ENCODE results near the gene NPIPA1.
"Not testable (repeated sequence)": the region's sequence is repeated elsewhere in the genome, so short reads cannot be mapped to it uniquely, and the experiment has no call there.

Gene NPIPA1

GRCh38 chr16:14978908-14979307 lies 41.7 kb downstream of the NPIPA1 start:
- not testable (repeated sequence) for FAIRE-seq

- not testable (repeated sequence) for FAIRE-seq
Measured at GRCh38 chr16:14981234-14981633, 44.0 kb downstream of the NPIPA1 start.

GRCh38 chr16:14982521-14982920 lies 45.3 kb downstream of the NPIPA1 start:
- not testable (repeated sequence) for FAIRE-seq

- FAIRE-seq, result not testable (repeated sequence)
Measured at GRCh38 chr16:14988092-14988491, 50.8 kb downstream of the NPIPA1 start.

- FAIRE-seq, result not testable (repeated sequence)
Measured at GRCh38 chr16:14988661-14989191, 51.5 kb downstream of the NPIPA1 start.

- FAIRE-seq, result not testable (repeated sequence)
Measured at GRCh38 chr16:14989291-14990281, 52.3 kb downstream of the NPIPA1 start.

- not testable (repeated sequence) for FAIRE-seq
Measured at GRCh38 chr16:14993277-14994151, 56.3 kb downstream of the NPIPA1 start.

- FAIRE-seq, result not testable (repeated sequence)
Measured at GRCh38 chr16:14996702-14997101, 59.5 kb downstream of the NPIPA1 start.

- not testable (repeated sequence) for FAIRE-seq
Measured at GRCh38 chr16:14998300-14998699, 61.1 kb downstream of the NPIPA1 start.

GRCh38 chr16:14999845-15000244 lies 62.6 kb downstream of the NPIPA1 start:
- not testable (repeated sequence) for FAIRE-seq
